Mesothelial cell of epicardium (in vitro differentiated cells): ENCODE data around the gene SMAD2. TPM values are rescaled to one million over a fixed set of nuclear protein-coding genes. Genes with fewer than 3 reads are reported as not detected.

Source experiments
- DNase-seq, 2 experiments: peaks; one replicate each; pipeline ENCODE4 v3.0.0; 2021; ENCODE audit warnings: low spot score in 2 of 2; ENCODE audit not compliant: unreplicated experiment in 2 of 2
- H3K27ac Mint-ChIP-seq: 2 replicates; pipeline ENCODE4 v1.8.0; 2021; ENCODE audit warnings: mixed read lengths
- H3K27me3 Mint-ChIP-seq: 2 replicates; pipeline ENCODE4 v1.8.0; 2021; ENCODE audit warnings: low read depth, mixed read lengths
- H3K36me3 Mint-ChIP-seq: 2 replicates; pipeline ENCODE4 v1.8.0; 2021; ENCODE audit warnings: mixed read lengths
- H3K4me1 Mint-ChIP-seq: 2 replicates; pipeline ENCODE4 v1.8.0; 2021; ENCODE audit warnings: mixed read lengths
- H3K4me3 Mint-ChIP-seq: 2 replicates; pipeline ENCODE4 v1.8.0; 2021; ENCODE audit warnings: mild to moderate bottlenecking, moderate library complexity, mixed read lengths
- H3K9me3 Mint-ChIP-seq: 2 replicates; pipeline ENCODE4 v1.8.0; 2021; ENCODE audit warnings: mixed read lengths
- total RNA-seq: library from RNA; stranded (reverse); gene quantifications from 3 replicates; pipeline ENCODE4 v1.2.1, GENCODE V29; 2021
- TF ChIP-seq, protein P1 (sequence below): fragments of 200-600 bp; sonication (generic); IDR thresholded peaks from one replicate; pipeline ENCODE4 v1.5.0; 2021; ENCODE audit warnings: antibody characterized with exemption; ENCODE audit not compliant: unreplicated experiment

The SMAD2 gene
- total RNA-seq, 1 donor from 2014 or later, result 161 TPM

DNA sequence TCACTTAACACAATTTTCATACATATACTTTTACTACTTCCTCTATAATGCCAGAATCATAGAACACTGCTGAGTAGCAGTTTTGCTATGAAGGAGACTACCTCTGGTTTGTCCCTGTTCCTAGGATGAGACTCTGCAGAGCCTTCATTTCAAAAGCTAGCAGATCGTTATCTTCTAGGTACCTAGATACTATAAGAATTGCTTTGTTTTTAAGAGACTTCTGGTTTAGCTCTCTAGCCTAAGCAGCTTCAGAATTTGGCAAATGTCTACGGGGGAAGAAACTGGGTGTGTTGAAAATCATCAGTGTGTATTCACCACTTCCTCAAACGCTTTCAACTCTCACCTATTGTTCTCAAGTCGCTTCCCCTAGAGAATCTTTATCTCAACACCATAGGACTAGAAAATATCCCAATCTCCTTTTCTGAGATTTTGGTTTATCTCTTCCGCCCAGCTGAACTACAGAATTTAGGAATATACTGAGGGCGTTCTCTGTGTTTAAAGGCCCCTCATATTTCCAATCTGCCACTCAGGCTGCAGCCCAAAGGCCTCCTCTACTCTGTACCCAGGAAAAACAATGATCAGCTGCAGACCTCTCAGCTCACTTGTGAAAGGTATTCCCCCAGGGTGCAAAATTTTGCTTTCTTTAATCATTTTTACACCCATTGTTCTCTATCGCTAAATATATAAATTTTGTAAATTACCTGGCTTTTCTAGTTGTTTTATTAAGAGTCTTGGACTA lies 28.7 kb downstream of the SMAD2 start:
- no peak for DNase-seq
- no peaks in the 10 kb centered on the region for H3K27me3 Mint-ChIP-seq
- H3K9me3 Mint-ChIP-seq, result peaks cover 56% of the 10 kb centered on the region
- no peak overlapping the region for H3K4me3 Mint-ChIP-seq
- H3K27ac Mint-ChIP-seq, result no peak overlapping the region
- peaks cover 29% of the 10 kb centered on the region for H3K4me1 Mint-ChIP-seq
- TF ChIP-seq, protein P1, sequence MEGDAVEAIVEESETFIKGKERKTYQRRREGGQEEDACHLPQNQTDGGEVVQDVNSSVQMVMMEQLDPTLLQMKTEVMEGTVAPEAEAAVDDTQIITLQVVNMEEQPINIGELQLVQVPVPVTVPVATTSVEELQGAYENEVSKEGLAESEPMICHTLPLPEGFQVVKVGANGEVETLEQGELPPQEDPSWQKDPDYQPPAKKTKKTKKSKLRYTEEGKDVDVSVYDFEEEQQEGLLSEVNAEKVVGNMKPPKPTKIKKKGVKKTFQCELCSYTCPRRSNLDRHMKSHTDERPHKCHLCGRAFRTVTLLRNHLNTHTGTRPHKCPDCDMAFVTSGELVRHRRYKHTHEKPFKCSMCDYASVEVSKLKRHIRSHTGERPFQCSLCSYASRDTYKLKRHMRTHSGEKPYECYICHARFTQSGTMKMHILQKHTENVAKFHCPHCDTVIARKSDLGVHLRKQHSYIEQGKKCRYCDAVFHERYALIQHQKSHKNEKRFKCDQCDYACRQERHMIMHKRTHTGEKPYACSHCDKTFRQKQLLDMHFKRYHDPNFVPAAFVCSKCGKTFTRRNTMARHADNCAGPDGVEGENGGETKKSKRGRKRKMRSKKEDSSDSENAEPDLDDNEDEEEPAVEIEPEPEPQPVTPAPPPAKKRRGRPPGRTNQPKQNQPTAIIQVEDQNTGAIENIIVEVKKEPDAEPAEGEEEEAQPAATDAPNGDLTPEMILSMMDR, result no peak
- H3K36me3 Mint-ChIP-seq, result peaks cover 62% of the 10 kb centered on the region

DNA sequence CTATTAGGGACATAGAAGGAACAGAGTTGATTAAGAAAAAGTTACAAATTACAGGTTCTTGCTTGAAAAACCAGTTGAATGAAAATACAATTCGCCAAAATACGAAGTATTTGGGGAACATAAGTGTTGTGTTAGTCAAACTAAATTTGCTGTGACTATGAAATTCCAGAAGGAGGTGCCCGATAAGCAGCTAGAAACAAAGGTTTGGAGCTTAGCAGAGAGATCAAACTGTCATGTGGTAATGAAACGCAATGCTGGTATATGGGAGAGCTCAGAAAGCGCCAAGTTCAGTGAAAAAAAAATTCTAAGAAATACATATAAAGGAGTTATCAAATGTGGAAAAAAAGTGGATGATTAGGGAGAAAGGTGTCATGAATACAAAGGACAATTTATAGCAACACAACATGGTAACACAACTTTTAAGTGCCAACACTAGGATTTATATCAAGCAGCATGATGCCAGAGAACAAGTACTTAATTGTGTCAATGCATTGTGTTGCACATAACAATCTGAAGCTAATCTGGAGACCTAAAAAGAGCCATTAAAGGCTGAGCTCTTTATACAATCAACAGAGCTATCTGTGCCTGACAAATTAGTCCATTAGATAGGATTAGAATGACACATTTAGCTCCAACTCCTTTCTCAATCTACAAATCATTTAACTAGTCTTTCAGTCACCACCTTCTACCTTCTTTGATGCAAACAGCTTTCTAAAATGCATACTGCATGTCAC lies 31.2 kb downstream of the SMAD2 start:
- TF ChIP-seq, protein P1, result no peak
- H3K27me3 Mint-ChIP-seq, result no peaks in the 10 kb centered on the region
- H3K4me1 Mint-ChIP-seq, result peaks cover 55% of the 10 kb centered on the region
- peak overlapping the region; percentile 70 for H3K27ac Mint-ChIP-seq
- H3K4me3 Mint-ChIP-seq, result no peak overlapping the region
- peaks cover 43% of the 10 kb centered on the region for H3K36me3 Mint-ChIP-seq
- peaks cover 35% of the 10 kb centered on the region for H3K9me3 Mint-ChIP-seq
- DNase-seq, result no peak

DNA sequence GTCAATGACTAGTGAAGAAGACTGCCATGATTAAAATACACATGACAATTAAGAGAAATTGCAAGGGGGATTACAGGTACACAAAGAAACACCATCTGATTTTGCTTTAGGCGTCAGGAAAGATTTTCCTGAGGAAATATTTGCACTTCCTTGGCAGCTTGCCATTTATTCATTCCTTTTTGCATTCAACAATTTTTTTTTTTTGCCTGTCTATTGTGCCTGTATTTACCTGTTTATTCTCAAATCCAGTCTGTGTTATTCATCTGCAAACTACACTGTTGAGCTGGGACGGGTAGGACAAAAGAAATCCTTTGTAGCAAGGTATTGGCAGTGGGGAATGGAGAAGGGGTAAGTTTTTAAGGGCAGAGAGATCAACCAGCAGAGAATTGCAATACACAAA lies 31.8 kb downstream of the SMAD2 start:
- H3K27me3 Mint-ChIP-seq, result no peaks in the 10 kb centered on the region
- H3K4me1 Mint-ChIP-seq, result peaks cover 60% of the 10 kb centered on the region
- TF ChIP-seq, protein P1, result no peak
- peaks cover 29% of the 10 kb centered on the region for H3K9me3 Mint-ChIP-seq
- peaks cover 37% of the 10 kb centered on the region for H3K36me3 Mint-ChIP-seq
- H3K27ac Mint-ChIP-seq, result peak overlapping the region; percentile 70
- DNase-seq, result no peak
- H3K4me3 Mint-ChIP-seq, result no peak overlapping the region

DNA sequence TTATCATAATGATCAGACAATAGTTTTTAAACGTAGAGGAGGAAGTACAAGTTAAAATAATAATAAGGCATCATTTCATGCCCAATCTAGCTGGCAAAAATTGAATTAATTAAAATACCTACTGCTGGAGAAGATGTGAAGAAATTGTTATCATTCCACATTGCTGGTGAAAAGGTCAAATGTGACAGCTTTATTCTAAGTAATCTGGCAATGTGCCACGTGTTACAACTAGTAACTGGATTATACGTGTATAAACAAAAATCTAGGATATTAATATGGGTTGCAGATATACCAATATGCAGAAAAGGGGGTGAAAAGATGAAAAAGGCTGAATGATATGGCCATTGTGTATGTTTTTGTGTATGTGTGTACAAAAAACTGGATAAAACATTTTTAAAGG lies 32.4 kb downstream of the SMAD2 start:
- TF ChIP-seq, protein P1, result no peak
- Mint-ChIP-seq H3K27ac (peak overlapping the region; percentile 40), H3K4me3 (no peak overlapping the region), H3K4me1 (peaks cover 67% of the 10 kb centered on the region), H3K27me3 (no peaks in the 10 kb centered on the region), H3K9me3 (peaks cover 23% of the 10 kb centered on the region), H3K36me3 (peaks cover 31% of the 10 kb centered on the region)
- DNase-seq, result no peak

DNA sequence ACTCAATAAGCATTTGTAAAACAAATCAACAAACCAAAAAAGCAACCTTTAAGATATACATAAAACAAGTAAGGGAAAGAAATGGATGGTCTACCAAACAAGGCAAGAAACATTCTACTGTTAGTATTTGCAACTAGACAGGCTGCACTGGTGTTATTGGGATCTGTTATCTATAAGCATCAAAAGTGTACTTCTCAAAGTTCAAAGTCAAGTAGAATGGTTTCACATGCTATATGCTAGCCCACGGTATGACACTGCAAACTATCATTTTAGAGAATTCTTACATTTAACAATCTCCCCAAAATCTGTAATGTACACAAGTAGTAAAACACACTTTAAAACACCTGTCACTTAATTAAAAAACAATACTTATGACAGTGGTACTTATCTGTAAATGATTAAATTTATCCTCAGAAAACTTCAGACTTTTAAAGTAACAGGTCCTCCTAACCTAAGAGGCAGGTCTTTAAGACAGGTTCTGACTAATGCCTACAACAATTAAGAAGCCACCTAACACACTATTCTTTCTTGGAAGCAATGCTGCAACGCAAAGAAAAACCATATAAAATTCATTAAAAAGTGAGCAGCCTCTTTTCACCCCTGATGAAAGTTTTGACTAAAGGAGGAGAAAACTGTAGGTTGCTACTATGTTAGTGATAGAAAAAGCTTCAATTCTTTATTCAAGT lies 34.8 kb downstream of the SMAD2 start:
- H3K4me3 Mint-ChIP-seq, result no peak overlapping the region
- H3K27me3 Mint-ChIP-seq, result no peaks in the 10 kb centered on the region
- peaks cover 83% of the 10 kb centered on the region for H3K4me1 Mint-ChIP-seq
- peak overlapping the region; percentile 76 for H3K27ac Mint-ChIP-seq
- TF ChIP-seq, protein P1, result no peak
- peaks cover 10% of the 10 kb centered on the region for H3K36me3 Mint-ChIP-seq
- peaks cover 6% of the 10 kb centered on the region for H3K9me3 Mint-ChIP-seq
- DNase-seq, result no peak
